Activated T-cell treated with anti-CD3 and anti-CD28 coated beads, Interleukin-2, amount 50 U/mL, for 24 hours (primary cell): ENCODE measurements around the gene UST.
"Not testable (repeated sequence)": the region's sequence is repeated elsewhere in the genome, so short reads cannot be mapped to it uniquely, and the experiment has no call there.

Experiments used
- DNase-seq: peaks from one replicate; pipeline ENCODE4 v3.0.0-alpha.2; 2020
- H3K27ac Mint-ChIP-seq: 2 replicates; pipeline ENCODE4 v1.8.0; 2020; ENCODE audit warnings: mild to moderate bottlenecking, mixed read lengths
- H3K27me3 Mint-ChIP-seq: 2 replicates; pipeline ENCODE4 v1.8.0; 2020; ENCODE audit warnings: mixed read lengths
- H3K36me3 Mint-ChIP-seq: 2 replicates; pipeline ENCODE4 v1.8.0; 2020; ENCODE audit warnings: low read depth, mixed read lengths
- H3K4me1 Mint-ChIP-seq: 2 replicates; pipeline ENCODE4 v1.8.0; 2020; ENCODE audit warnings: low read depth, mixed read lengths
- H3K4me3 Mint-ChIP-seq: 2 replicates; pipeline ENCODE4 v1.8.0; 2020; ENCODE audit warnings: mild to moderate bottlenecking, moderate library complexity, mixed read lengths
- H3K9me3 Mint-ChIP-seq: 2 replicates; pipeline ENCODE4 v1.8.0; 2020; ENCODE audit warnings: mixed read lengths

Gene UST

DNA sequence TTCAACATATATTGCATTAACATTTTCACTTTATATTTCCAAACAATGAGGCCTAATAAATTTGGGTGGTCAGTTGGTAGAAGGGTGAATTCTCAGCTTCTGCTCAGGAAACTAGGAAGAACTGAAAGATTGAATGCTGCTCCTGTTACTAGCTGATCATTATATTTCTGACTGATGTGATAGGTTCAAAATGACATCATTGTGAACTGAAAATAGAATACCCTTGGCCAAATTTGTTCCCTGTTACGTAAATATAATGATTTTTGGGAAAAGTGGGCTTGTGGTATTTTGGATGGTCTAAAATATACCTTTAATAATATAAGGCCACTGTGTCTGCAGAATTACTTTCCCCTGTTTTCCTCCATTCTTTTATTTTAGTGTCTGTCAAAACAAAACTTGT is 2.8 kb downstream of the UST start:
- H3K9me3 Mint-ChIP-seq = no peaks in the 10 kb centered on the region
- H3K36me3 Mint-ChIP-seq = peaks cover 1% of the 10 kb centered on the region
- H3K27me3 Mint-ChIP-seq = peaks cover 59% of the 10 kb centered on the region
- H3K4me1 Mint-ChIP-seq = peaks cover 24% of the 10 kb centered on the region
- DNase-seq = no peak
- H3K4me3 Mint-ChIP-seq = no peak overlapping the region
- no peak overlapping the region for H3K27ac Mint-ChIP-seq

DNA sequence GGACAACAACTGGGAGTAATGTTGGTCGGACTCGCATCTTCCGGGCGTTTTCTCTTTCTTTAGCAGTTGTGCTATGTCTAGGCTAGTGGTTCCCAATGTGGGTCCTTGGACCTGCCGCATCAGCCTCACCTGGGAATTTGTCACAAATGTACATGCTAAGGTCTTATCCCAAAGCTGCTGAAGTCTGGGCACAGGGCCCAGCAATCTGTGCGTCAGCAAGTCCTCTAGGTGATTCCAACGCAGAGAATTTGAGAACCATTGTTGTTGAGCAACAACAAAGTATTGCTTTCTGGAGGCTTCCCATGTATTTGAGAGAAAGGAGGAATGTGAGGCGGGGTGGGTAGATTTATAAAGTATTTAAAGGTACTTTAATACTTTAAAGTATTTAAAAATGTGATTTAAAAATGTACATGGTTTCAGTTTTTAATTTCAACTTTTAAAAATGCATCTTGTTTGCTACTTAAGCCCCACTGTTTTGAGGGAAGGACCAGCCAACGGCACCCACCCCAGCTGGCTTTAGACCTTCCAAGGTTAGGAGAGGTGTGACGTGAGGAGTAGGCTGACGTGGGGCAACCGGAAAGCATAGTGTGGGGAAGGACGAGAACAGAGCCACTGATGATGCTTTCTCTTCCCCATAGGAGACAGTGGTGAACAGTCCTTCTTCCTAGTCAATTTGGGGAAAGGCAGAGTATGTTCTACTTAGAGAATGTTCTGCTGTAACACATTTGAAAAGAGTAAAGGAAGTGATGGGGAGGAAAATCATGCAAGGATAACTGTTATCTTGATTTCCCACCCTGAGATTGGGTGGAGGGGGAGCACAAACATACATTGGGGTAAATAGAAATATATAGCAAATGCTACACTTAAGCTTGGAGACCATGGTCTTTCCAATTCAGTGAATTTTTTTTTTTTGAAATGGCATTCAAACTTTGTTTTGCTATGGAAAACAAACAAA is 4.3 kb downstream of the UST start:
- peaks cover 47% of the 10 kb centered on the region for H3K27me3 Mint-ChIP-seq
- peaks cover 1% of the 10 kb centered on the region for H3K36me3 Mint-ChIP-seq
- DNase-seq = no peak
- H3K4me1 Mint-ChIP-seq = peaks cover 23% of the 10 kb centered on the region
- no peaks in the 10 kb centered on the region for H3K9me3 Mint-ChIP-seq
- H3K4me3 Mint-ChIP-seq = no peak overlapping the region
- no peak overlapping the region for H3K27ac Mint-ChIP-seq

DNA sequence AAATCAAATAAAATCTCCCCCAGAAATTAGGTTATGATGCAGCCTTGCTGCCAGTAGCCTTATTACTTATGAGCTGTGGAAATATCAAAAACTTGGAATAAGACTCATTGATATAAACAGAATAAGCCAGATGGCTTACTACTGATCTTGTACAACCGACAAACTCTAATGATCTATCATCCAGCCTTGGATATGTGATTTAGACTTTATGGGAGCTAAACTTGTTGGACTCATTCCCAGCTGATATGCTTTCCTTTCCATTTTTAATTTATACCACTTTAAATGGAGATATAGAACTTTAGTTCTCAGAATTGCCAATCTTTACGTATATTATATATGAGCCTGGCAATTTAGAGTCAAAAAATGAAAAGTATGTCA is 5.0 kb downstream of the UST start:
- Mint-ChIP-seq H3K27me3 (peaks cover 46% of the 10 kb centered on the region), H3K9me3 (no peaks in the 10 kb centered on the region), H3K36me3 (no peaks in the 10 kb centered on the region), H3K4me3 (no peak overlapping the region), H3K27ac (no peak overlapping the region), H3K4me1 (peaks cover 23% of the 10 kb centered on the region)
- DNase-seq = no peak

DNA sequence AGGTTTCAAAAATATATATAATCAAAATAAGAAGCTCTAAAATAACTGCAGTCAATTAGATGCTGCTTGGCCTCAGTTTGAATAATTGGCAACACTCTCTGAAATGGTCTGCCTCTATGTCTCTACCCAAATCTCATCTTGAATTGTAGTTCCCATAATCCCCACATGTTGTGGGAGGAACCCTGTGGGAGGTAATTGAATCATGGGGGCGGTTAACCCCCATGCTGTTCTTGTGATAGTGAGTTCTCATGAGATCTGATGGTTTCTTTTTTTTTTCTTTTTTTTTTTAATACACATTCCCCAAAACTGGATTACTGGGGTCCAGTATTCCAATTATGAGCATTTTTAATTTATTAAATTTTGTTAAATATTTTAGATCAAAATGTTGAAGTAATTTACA is 8.5 kb downstream of the UST start:
- H3K27me3 Mint-ChIP-seq = peaks cover 30% of the 10 kb centered on the region
- H3K27ac Mint-ChIP-seq, DNase-seq, H3K4me3 Mint-ChIP-seq, H3K36me3 Mint-ChIP-seq, H3K9me3 Mint-ChIP-seq: not testable (repeated sequence)
- H3K4me1 Mint-ChIP-seq = peaks cover 35% of the 10 kb centered on the region

DNA sequence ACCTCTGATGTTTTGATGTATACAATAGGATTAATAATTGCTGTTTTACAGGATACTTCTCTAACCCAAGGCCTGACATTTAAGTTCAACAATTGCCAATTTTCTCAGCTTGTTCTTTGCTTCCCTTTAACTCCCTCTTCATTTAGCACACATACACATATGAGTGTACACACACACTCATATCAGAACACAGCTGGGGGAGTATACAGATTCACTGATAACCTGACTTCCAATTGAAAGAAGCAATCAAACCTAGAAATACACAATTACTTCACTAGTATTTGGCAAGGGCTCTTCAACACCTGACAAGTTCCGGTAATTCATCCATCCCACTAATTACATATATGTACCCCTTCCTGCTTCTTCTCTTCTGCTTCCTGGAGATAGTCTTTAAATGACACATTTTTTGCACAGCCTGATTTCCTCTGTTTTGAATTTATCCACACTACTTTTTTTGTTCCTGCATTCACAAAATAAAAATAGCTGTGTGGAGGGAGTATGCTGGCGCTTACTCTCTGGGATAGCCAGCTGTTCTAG is 11.2 kb downstream of the UST start:
- DNase-seq = no peak

DNA sequence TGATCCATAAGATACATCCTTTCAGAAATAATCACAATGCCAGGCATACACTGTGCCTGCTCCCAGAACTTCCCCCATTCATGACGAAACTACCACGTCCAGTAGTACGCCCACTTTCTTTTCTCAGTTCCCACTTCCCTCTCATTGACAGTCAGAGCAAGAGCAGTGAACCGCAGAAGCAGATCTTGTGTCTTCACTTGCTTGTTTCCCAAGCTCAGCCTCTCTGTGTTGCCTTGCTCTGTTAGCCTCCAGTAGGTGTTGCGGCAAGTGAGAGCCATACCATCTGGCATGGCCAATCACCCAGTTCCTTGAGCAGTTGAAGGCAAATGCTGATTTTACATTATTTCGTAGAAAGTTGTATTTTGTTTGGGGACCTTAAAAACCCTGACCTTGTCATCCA is 11.7 kb downstream of the UST start:
- Mint-ChIP-seq H3K27ac (peak overlapping the region; percentile 85), H3K36me3 (no peaks in the 10 kb centered on the region), H3K9me3 (peaks cover 3% of the 10 kb centered on the region), H3K4me1 (peaks cover 65% of the 10 kb centered on the region), H3K27me3 (peaks cover 18% of the 10 kb centered on the region), H3K4me3 (no peak overlapping the region)
- DNase-seq = no peak

More for the DNA sequence above, 11.2 kb downstream of the UST start:
- H3K9me3 Mint-ChIP-seq = no peaks in the 10 kb centered on the region
- H3K27ac Mint-ChIP-seq = peak overlapping the region; percentile 85
- H3K27me3 Mint-ChIP-seq = peaks cover 18% of the 10 kb centered on the region
- peaks cover 60% of the 10 kb centered on the region for H3K4me1 Mint-ChIP-seq
- no peak overlapping the region for H3K4me3 Mint-ChIP-seq
- H3K36me3 Mint-ChIP-seq = no peaks in the 10 kb centered on the region

GRCh38 chr6:148760258-148760534 is 13.4 kb downstream of the UST start:
- no peak for DNase-seq
- Mint-ChIP-seq H3K27ac (peak overlapping the region; percentile 92), H3K9me3 (peaks cover 3% of the 10 kb centered on the region)

GRCh38 chr6:148760568-148761526 is 14.0 kb downstream of the UST start:
- H3K4me3 Mint-ChIP-seq = peak overlapping the region; percentile 66
- H3K36me3 Mint-ChIP-seq = no peaks in the 10 kb centered on the region
- H3K27me3 Mint-ChIP-seq = peaks cover 24% of the 10 kb centered on the region
- peak overlapping the region; percentile 92 for H3K27ac Mint-ChIP-seq
- peaks cover 65% of the 10 kb centered on the region for H3K4me1 Mint-ChIP-seq
- peaks cover 3% of the 10 kb centered on the region for H3K9me3 Mint-ChIP-seq
- peak; percentile 67 for DNase-seq

More at GRCh38 chr6:148760258-148760534, 13.4 kb downstream of the UST start:
- Mint-ChIP-seq H3K36me3 (no peaks in the 10 kb centered on the region), H3K27me3 (peaks cover 24% of the 10 kb centered on the region), H3K4me1 (peaks cover 65% of the 10 kb centered on the region), H3K4me3 (peak overlapping the region; percentile 66)

DNA sequence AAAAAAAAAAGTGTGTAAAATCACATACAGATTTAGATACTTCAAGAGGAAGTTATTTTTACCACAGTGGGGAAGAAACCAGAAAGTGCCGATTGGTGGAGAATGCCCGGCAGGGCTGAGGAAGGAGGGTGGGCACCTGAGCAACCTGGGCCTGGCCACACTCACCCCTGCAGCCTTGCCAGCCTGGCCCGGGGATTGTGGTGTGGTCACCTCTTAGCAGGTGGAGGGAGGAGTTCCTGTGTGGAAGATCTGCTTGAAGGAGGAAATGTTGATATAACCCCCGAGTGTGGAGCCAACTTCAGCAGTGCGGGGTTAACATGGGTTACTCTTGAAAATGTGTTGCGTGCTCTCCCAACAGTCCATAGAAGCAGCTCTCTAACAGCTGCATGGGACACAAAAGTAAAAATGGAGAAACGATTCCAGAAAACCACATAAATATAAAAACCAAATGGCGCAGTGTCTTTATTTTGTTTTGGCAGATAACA is 14.7 kb downstream of the UST start:
- peaks cover 18% of the 10 kb centered on the region for H3K27me3 Mint-ChIP-seq
- peak overlapping the region; percentile 66 for H3K4me3 Mint-ChIP-seq
- DNase-seq = no peak
- peak overlapping the region; percentile 92 for H3K27ac Mint-ChIP-seq
- H3K36me3 Mint-ChIP-seq = no peaks in the 10 kb centered on the region
- peaks cover 3% of the 10 kb centered on the region for H3K9me3 Mint-ChIP-seq
- peaks cover 66% of the 10 kb centered on the region for H3K4me1 Mint-ChIP-seq

GRCh38 chr6:148762231-148762630 is 15.4 kb downstream of the UST start:
- DNase-seq = no peak
- peaks cover 3% of the 10 kb centered on the region for H3K9me3 Mint-ChIP-seq
- no peak overlapping the region for H3K4me3 Mint-ChIP-seq
- H3K4me1 Mint-ChIP-seq = peaks cover 60% of the 10 kb centered on the region
- H3K36me3 Mint-ChIP-seq = no peaks in the 10 kb centered on the region
- H3K27me3 Mint-ChIP-seq = peaks cover 11% of the 10 kb centered on the region
- H3K27ac Mint-ChIP-seq = no peak overlapping the region

- not testable (repeated sequence) for H3K27ac Mint-ChIP-seq, H3K9me3 Mint-ChIP-seq, H3K36me3 Mint-ChIP-seq, H3K27me3 Mint-ChIP-seq, DNase-seq, H3K4me3 Mint-ChIP-seq
- H3K4me1 Mint-ChIP-seq = peaks cover 43% of the 10 kb centered on the region
Measured at GRCh38 chr6:148764259-148765020, 17.6 kb downstream of the UST start.

- Mint-ChIP-seq H3K36me3 (no peaks in the 10 kb centered on the region), H3K27me3 (peaks cover 13% of the 10 kb centered on the region), H3K27ac (no peak overlapping the region), H3K4me1 (peaks cover 40% of the 10 kb centered on the region), H3K9me3 (peaks cover 3% of the 10 kb centered on the region), H3K4me3 (no peak overlapping the region)
- no peak for DNase-seq
Measured at GRCh38 chr6:148765898-148766808, 19.3 kb downstream of the UST start.

GRCh38 chr6:148768646-148769270 is 21.9 kb downstream of the UST start:
- Mint-ChIP-seq H3K9me3 (no peaks in the 10 kb centered on the region), H3K27ac (no peak overlapping the region), H3K4me1 (peaks cover 29% of the 10 kb centered on the region), H3K36me3 (no peaks in the 10 kb centered on the region), H3K27me3 (peaks cover 11% of the 10 kb centered on the region), H3K4me3 (no peak overlapping the region)
- DNase-seq = no peak
